ENCODE data around the gene CAPN13. TPM values are rescaled to one million over a fixed set of nuclear protein-coding genes. Genes with fewer than 3 reads are reported as not detected.

Gene CAPN13
- total RNA-seq, 1 experiment from 2014 or later: not detected

- DNase-seq (ENCODE audit: low read depth): no peak
- in situ Hi-C loops (cut with HindIII; ENCODE audit: low pct_unique_long_range_greater_than_20kb, low sequenced_read_pairs): no loop called here
Measured at GRCh38 chr2:30693821-30694281, 113.4 kb downstream of the CAPN13 start.

- no peak for DNase-seq (ENCODE audit: low read depth)
- in situ Hi-C loops (cut with HindIII; ENCODE audit: low pct_unique_long_range_greater_than_20kb, low sequenced_read_pairs): no loop called here
Measured at GRCh38 chr2:30692829-30693275, 114.4 kb downstream of the CAPN13 start.

GRCh38 chr2:30691948-30692828 lies 115.1 kb downstream of the CAPN13 start:
- in situ Hi-C loops (cut with HindIII; ENCODE audit: low pct_unique_long_range_greater_than_20kb, low sequenced_read_pairs): no loop called here
- DNase-seq (ENCODE audit: low read depth): no peak

GRCh38 chr2:30691091-30691947 lies 115.9 kb downstream of the CAPN13 start:
- in situ Hi-C loops (cut with HindIII; ENCODE audit: low pct_unique_long_range_greater_than_20kb, low sequenced_read_pairs): no loop called here
- no peak for DNase-seq (ENCODE audit: low read depth)

- in situ Hi-C loops (cut with HindIII; ENCODE audit: low pct_unique_long_range_greater_than_20kb, low sequenced_read_pairs): no loop called here
- DNase-seq (ENCODE audit: low read depth): no peak
Measured at GRCh38 chr2:30690126-30690561, 117.1 kb downstream of the CAPN13 start.

GRCh38 chr2:30689496-30690125 lies 117.6 kb downstream of the CAPN13 start:
- in situ Hi-C loops (cut with HindIII; ENCODE audit: low pct_unique_long_range_greater_than_20kb, low sequenced_read_pairs): no loop called here
- no peak for DNase-seq (ENCODE audit: low read depth)

- no peak for DNase-seq (ENCODE audit: low read depth)
- in situ Hi-C loops (cut with HindIII; ENCODE audit: low pct_unique_long_range_greater_than_20kb, low sequenced_read_pairs): no loop called here
Measured at GRCh38 chr2:30688956-30689401, 118.3 kb downstream of the CAPN13 start.

- in situ Hi-C loops (cut with HindIII; ENCODE audit: low pct_unique_long_range_greater_than_20kb, low sequenced_read_pairs): no loop called here
Measured at GRCh38 chr2:30686669-30687068, 120.6 kb downstream of the CAPN13 start.

GRCh38 chr2:30686000-30686399 lies 121.2 kb downstream of the CAPN13 start:
- no peak for DNase-seq (ENCODE audit: low read depth)
- in situ Hi-C loops (cut with HindIII; ENCODE audit: low pct_unique_long_range_greater_than_20kb, low sequenced_read_pairs): no loop called here

More at GRCh38 chr2:30686669-30687068, 120.6 kb downstream of the CAPN13 start:
- DNase-seq (ENCODE audit: low read depth): no peak

GRCh38 chr2:30684996-30685395 lies 122.2 kb downstream of the CAPN13 start:
- no peak for DNase-seq (ENCODE audit: low read depth)
- in situ Hi-C loops (cut with HindIII; ENCODE audit: low pct_unique_long_range_greater_than_20kb, low sequenced_read_pairs): no loop called here

- DNase-seq (ENCODE audit: low read depth): no peak
- in situ Hi-C loops (cut with HindIII; ENCODE audit: low pct_unique_long_range_greater_than_20kb, low sequenced_read_pairs): no loop called here
Measured at GRCh38 chr2:30684516-30684915, 122.7 kb downstream of the CAPN13 start.

GRCh38 chr2:30684026-30684425 lies 123.2 kb downstream of the CAPN13 start:
- in situ Hi-C loops (cut with HindIII; ENCODE audit: low pct_unique_long_range_greater_than_20kb, low sequenced_read_pairs): no loop called here
- no peak for DNase-seq (ENCODE audit: low read depth)

- in situ Hi-C loops (cut with HindIII; ENCODE audit: low pct_unique_long_range_greater_than_20kb, low sequenced_read_pairs): no loop called here
- no peak for DNase-seq (ENCODE audit: low read depth)
Measured at GRCh38 chr2:30683236-30683956, 123.8 kb downstream of the CAPN13 start.

- no peak for DNase-seq (ENCODE audit: low read depth)
- in situ Hi-C loops (cut with HindIII; ENCODE audit: low pct_unique_long_range_greater_than_20kb, low sequenced_read_pairs): no loop called here
Measured at GRCh38 chr2:30681022-30681421, 126.2 kb downstream of the CAPN13 start.

GRCh38 chr2:30680121-30680520 lies 127.1 kb downstream of the CAPN13 start:
- in situ Hi-C loops (cut with HindIII; ENCODE audit: low pct_unique_long_range_greater_than_20kb, low sequenced_read_pairs): no loop called here
- no peak for DNase-seq (ENCODE audit: low read depth)

GRCh38 chr2:30679426-30680088 lies 127.7 kb downstream of the CAPN13 start:
- in situ Hi-C loops (cut with HindIII; ENCODE audit: low pct_unique_long_range_greater_than_20kb, low sequenced_read_pairs): no loop called here
- no peak for DNase-seq (ENCODE audit: low read depth)

- in situ Hi-C loops (cut with HindIII; ENCODE audit: low pct_unique_long_range_greater_than_20kb, low sequenced_read_pairs): no loop called here
- DNase-seq (ENCODE audit: low read depth): no peak
Measured at GRCh38 chr2:30678410-30679137, 128.7 kb downstream of the CAPN13 start.

Data from Caki2 (cell line).